GM12875 (cell line): ENCODE measurements around the gene CCNY.

ENCODE experiments used
- H3K4me3 ChIP-seq: one replicate; pipeline ENCODE4 v1.5.1; 2011; ENCODE audit warnings: low read depth, low read length, control low read depth
- TF ChIP-seq, protein P1 (sequence below): IDR thresholded peaks from 2 replicates; pipeline ENCODE4 v1.5.1; 2011; ENCODE audit warnings: low read depth, mild to moderate bottlenecking, control low read depth, inconsistent platforms, low read length, moderate library complexity, borderline replicate concordance; ENCODE audit not compliant: insufficient read depth

CCNY gene

DNA sequence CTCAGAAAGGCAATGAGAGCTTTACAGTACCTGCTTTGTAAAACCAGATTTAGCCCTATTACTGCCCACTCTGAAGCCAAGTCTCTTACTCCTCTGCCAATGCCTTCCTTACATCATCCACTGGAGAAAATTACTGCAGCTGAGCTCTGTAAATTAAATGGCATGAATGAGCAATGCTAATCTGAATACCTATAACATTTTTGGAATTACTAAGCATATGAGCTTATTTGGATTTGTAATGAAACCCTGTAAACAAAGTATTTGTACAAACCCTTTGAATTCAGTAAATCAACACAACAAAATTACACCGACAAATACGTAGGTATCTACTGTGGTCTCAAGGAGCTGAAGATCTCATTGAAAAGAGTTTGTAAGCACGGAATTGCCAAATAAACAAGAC, 12.1 kb upstream of the CCNY start:
- TF ChIP-seq, protein P1, sequence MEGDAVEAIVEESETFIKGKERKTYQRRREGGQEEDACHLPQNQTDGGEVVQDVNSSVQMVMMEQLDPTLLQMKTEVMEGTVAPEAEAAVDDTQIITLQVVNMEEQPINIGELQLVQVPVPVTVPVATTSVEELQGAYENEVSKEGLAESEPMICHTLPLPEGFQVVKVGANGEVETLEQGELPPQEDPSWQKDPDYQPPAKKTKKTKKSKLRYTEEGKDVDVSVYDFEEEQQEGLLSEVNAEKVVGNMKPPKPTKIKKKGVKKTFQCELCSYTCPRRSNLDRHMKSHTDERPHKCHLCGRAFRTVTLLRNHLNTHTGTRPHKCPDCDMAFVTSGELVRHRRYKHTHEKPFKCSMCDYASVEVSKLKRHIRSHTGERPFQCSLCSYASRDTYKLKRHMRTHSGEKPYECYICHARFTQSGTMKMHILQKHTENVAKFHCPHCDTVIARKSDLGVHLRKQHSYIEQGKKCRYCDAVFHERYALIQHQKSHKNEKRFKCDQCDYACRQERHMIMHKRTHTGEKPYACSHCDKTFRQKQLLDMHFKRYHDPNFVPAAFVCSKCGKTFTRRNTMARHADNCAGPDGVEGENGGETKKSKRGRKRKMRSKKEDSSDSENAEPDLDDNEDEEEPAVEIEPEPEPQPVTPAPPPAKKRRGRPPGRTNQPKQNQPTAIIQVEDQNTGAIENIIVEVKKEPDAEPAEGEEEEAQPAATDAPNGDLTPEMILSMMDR = no peak
- H3K4me3 ChIP-seq = no peak overlapping the region

GRCh38 chr10:35326466-35327235, 9.7 kb upstream of the CCNY start:
- TF ChIP-seq, protein P1 = no peak
- H3K4me3 ChIP-seq = no peak overlapping the region

- H3K4me3 ChIP-seq = no peak overlapping the region
- TF ChIP-seq, protein P1 = no peak
Measured at GRCh38 chr10:35327790-35328403, 8.4 kb upstream of the CCNY start.

GRCh38 chr10:35328404-35329037, 7.8 kb upstream of the CCNY start:
- no peak overlapping the region for H3K4me3 ChIP-seq
- TF ChIP-seq, protein P1 = no peak

GRCh38 chr10:35329520-35329919, 6.8 kb upstream of the CCNY start:
- TF ChIP-seq, protein P1 = no peak
- no peak overlapping the region for H3K4me3 ChIP-seq

- TF ChIP-seq, protein P1 = no peak
- H3K4me3 ChIP-seq = no peak overlapping the region
Measured at GRCh38 chr10:35331894-35332640, 4.2 kb upstream of the CCNY start.
